Sigmoid colon (tissue), 4 donors: ENCODE results near the gene IFITM10.

Experiments
- EP300 ChIP-seq, 4 donors: sonication (generic); formaldehyde crosslinking; IDR thresholded peaks; one replicate each; pipeline ENCODE4 v1.6.1; 2017; ENCODE audit warnings: antibody characterized with exemption in 4 of 4
- POLR2A ChIP-seq, 2 donors: fragments of 450-650 bp; IDR thresholded peaks; one replicate each; pipeline ENCODE4 v1.6.1; 2016; ENCODE audit warnings: antibody characterized with exemption in 2 of 2, mild to moderate bottlenecking in 2 of 2, moderate library complexity in 2 of 2
- TF ChIP-seq, protein P1 (sequence below), 4 experiments: fragments of 450-650 bp in 3 of 4; fragments of 200-600 bp in 1 of 4; IDR thresholded peaks; one replicate each; pipeline ENCODE4 v1.5.1; 2016 to 2019; ENCODE audit warnings: antibody characterized with exemption in 4 of 4, mild to moderate bottlenecking in 3 of 4, moderate library complexity in 2 of 4

DNA sequence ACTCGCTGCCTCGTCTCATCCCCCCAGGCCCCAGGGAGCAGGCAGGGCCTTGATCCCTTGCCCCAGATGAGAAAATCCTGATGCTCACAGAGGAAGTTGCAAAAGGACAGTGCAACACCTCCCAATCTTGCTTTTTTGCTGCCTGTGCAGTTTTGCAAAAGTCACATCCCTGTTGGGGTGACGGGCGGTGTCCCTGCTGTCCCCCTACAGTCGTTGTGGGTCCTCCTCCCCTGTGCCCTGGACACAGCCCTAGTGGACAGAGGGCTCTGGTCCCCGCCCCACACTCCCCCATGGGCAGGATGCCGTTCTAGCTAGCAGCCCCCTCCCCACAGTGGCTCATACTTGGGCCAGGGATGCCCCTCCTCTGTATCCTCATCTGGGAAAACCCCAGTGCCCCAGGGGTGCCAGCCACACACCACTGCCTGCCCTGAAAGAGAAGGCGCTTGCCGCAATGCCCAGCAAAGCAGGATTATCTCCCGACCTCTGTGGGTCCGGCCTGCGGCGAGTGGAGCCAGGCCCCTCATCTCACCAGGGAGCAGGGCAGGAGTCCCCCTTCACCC, 31.7 kb upstream of the IFITM10 start:
- TF ChIP-seq EP300 (IDR thresholded peaks at IDR 0.05) (no peak), POLR2A (IDR thresholded peaks at IDR 0.05) (no peak)
- TF ChIP-seq, protein P1, sequence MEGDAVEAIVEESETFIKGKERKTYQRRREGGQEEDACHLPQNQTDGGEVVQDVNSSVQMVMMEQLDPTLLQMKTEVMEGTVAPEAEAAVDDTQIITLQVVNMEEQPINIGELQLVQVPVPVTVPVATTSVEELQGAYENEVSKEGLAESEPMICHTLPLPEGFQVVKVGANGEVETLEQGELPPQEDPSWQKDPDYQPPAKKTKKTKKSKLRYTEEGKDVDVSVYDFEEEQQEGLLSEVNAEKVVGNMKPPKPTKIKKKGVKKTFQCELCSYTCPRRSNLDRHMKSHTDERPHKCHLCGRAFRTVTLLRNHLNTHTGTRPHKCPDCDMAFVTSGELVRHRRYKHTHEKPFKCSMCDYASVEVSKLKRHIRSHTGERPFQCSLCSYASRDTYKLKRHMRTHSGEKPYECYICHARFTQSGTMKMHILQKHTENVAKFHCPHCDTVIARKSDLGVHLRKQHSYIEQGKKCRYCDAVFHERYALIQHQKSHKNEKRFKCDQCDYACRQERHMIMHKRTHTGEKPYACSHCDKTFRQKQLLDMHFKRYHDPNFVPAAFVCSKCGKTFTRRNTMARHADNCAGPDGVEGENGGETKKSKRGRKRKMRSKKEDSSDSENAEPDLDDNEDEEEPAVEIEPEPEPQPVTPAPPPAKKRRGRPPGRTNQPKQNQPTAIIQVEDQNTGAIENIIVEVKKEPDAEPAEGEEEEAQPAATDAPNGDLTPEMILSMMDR (IDR thresholded peaks at IDR 0.05) = no peak
